Astrocyte (in vitro differentiated cells and primary cell): ENCODE results near the gene PRIMA1. TPM values are rescaled to one million over a fixed set of nuclear protein-coding genes. Genes with fewer than 3 reads are reported as not detected.

Source experiments
- DNase-seq: peaks from one replicate; pipeline ENCODE4 v3.0.0-alpha.2; 2010; ENCODE audit warnings: low read depth
- FAIRE-seq: peaks from 2 replicates; lab custom pipeline; 2011; peaks lifted over from hg19 to GRCh38; lab: Jason Lieb, UNC
- H2AFZ ChIP-seq: 2 replicates; pipeline ENCODE4 v1.6.0; 2012; ENCODE audit warnings: low read depth, low read length, inconsistent platforms
- H3K27ac ChIP-seq: 2 replicates; pipeline ENCODE4 v1.5.1; 2011; ENCODE audit warnings: low read depth, low read length, inconsistent platforms
- H3K27me3 ChIP-seq: 2 replicates; pipeline ENCODE4 v1.6.0; 2011; ENCODE audit warnings: low read length, inconsistent platforms; ENCODE audit not compliant: insufficient read depth
- H3K36me3 ChIP-seq: 2 replicates; pipeline ENCODE4 v1.5.1; 2011; ENCODE audit warnings: low read length, inconsistent platforms; ENCODE audit not compliant: insufficient read depth
- H3K4me1 ChIP-seq: 2 replicates; pipeline ENCODE4 v1.5.1; 2011; ENCODE audit warnings: low read length, inconsistent platforms; ENCODE audit not compliant: insufficient read depth
- H3K4me2 ChIP-seq: 2 replicates; pipeline ENCODE4 v1.6.0; 2012; ENCODE audit warnings: low read length, inconsistent platforms
- H3K4me3 ChIP-seq: 2 replicates; pipeline ENCODE4 v1.5.1; 2011; ENCODE audit warnings: low read depth, mild to moderate bottlenecking, low read length, inconsistent platforms; ENCODE audit not compliant: insufficient read depth
- H3K79me2 ChIP-seq: 2 replicates; pipeline ENCODE4 v1.6.0; 2012; ENCODE audit warnings: mild to moderate bottlenecking, low read length, inconsistent platforms; ENCODE audit not compliant: insufficient read depth
- H3K9ac ChIP-seq: 2 replicates; pipeline ENCODE4 v1.6.0; 2012; ENCODE audit warnings: mild to moderate bottlenecking, low read length, inconsistent platforms
- H3K9me3 ChIP-seq: 2 replicates; pipeline ENCODE4 v1.5.1; 2012; ENCODE audit warnings: low read depth, mild to moderate bottlenecking, low read length, inconsistent platforms; ENCODE audit not compliant: insufficient read depth
- H4K20me1 ChIP-seq: 2 replicates; pipeline ENCODE4 v1.6.0; 2012; ENCODE audit warnings: low read length, inconsistent platforms; ENCODE audit not compliant: insufficient read depth
- H3K27ac Mint-ChIP-seq: one replicate; pipeline ENCODE4 v1.8.0; 2021; ENCODE audit warnings: mild to moderate bottlenecking, mixed read lengths; ENCODE audit not compliant: unreplicated experiment
- H3K27me3 Mint-ChIP-seq: one replicate; pipeline ENCODE4 v1.8.0; 2021; ENCODE audit warnings: low read depth, mixed read lengths; ENCODE audit not compliant: unreplicated experiment
- H3K36me3 Mint-ChIP-seq: one replicate; pipeline ENCODE4 v1.8.0; 2021; ENCODE audit warnings: low read depth, mixed read lengths; ENCODE audit not compliant: unreplicated experiment
- H3K4me1 Mint-ChIP-seq: one replicate; pipeline ENCODE4 v1.8.0; 2021; ENCODE audit warnings: low read depth, mixed read lengths; ENCODE audit not compliant: unreplicated experiment
- H3K4me3 Mint-ChIP-seq: one replicate; pipeline ENCODE4 v1.8.0; 2021; ENCODE audit warnings: mild to moderate bottlenecking, moderate library complexity, mixed read lengths; ENCODE audit not compliant: unreplicated experiment
- H3K9me3 Mint-ChIP-seq: one replicate; pipeline ENCODE4 v1.8.0; 2021; ENCODE audit warnings: mild to moderate bottlenecking, mixed read lengths; ENCODE audit not compliant: unreplicated experiment
- CTCF ChIP-seq: IDR thresholded peaks from 2 replicates; pipeline ENCODE4 v1.5.1; 2011; ENCODE audit warnings: low read depth, mild to moderate bottlenecking, inconsistent platforms, low read length, moderate library complexity; ENCODE audit not compliant: insufficient read depth
- EZH2 ChIP-seq: IDR thresholded peaks from 2 replicates; pipeline ENCODE4 v1.6.1; 2012; ENCODE audit warnings: mild to moderate bottlenecking, low read length, inconsistent platforms; ENCODE audit not compliant: insufficient read depth
- total RNA-seq: library from RNA; stranded (reverse); gene quantifications from 2 replicates; pipeline ENCODE4 v1.2.1, GENCODE V29; 2021

The PRIMA1 gene
- total RNA-seq, 1 donor from 2014 or later = not detected

DNA sequence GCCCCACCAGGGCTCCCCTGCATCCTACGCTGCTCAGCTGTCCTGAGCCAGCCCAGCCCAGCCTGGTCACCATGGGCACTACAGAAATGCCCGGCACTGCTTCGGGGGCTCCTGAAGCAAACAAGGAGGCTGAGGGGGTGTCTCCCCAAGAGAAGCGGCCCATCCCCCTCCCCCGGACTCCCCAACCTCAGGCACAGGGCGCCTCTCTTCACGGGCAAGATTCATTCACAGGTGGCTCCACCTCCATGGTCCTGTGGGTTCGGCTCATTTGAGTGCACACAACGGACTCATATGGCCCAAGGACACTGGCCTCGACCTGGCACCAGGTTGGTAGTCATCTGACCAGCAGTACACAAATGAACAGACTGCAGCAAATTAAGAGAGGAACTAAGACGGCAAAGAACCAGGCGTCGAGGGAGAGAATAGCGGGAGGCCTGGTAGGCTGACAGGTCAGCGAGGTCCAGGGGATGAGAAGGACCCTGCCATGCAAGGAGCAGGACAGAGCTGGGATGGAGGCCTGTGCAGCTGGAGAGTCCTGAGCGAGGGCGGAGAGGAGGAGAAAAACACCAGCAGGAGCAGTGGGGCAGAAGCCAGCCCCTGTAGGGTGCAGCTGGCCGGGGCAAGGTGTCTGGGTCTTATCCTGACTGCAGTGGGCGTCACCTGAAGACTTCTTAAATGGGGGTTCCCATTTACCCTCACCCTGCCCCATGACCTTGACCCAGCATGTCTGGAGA lies 60.2 kb downstream of the PRIMA1 start:
- no peak for DNase-seq
- Histone ChIP-seq H3K27me3 (peaks cover 2% of the 10 kb centered on the region), H3K4me2 (no peak overlapping the region), H3K36me3 (no peaks in the 10 kb centered on the region), H3K9ac (no peak overlapping the region), H3K9me3 (no peaks in the 10 kb centered on the region), H4K20me1 (no peaks in the 10 kb centered on the region), H3K27ac (no peak overlapping the region), H2AFZ (no peak overlapping the region), H3K4me1 (no peaks in the 10 kb centered on the region), H3K4me3 (no peak overlapping the region), H3K79me2 (no peaks in the 10 kb centered on the region)
- Mint-ChIP-seq H3K27me3 (peaks cover 20% of the 10 kb centered on the region), H3K9me3 (peaks cover 3% of the 10 kb centered on the region), H3K36me3 (no peaks in the 10 kb centered on the region), H3K27ac (no peak overlapping the region), H3K4me1 (peaks cover 2% of the 10 kb centered on the region), H3K4me3 (no peak overlapping the region)
- no peak for FAIRE-seq
- TF ChIP-seq CTCF (no peak), EZH2 (no peak)

GRCh38 chr14:93727039-93727740 lies 61.1 kb downstream of the PRIMA1 start:
- DNase-seq (no peak), FAIRE-seq (no peak)
- Histone ChIP-seq H3K27me3 (peaks cover 2% of the 10 kb centered on the region), H3K36me3 (no peaks in the 10 kb centered on the region), H3K4me2 (no peak overlapping the region), H4K20me1 (no peaks in the 10 kb centered on the region), H3K4me1 (no peaks in the 10 kb centered on the region), H3K9me3 (no peaks in the 10 kb centered on the region), H2AFZ (no peak overlapping the region), H3K9ac (no peak overlapping the region), H3K79me2 (no peaks in the 10 kb centered on the region), H3K4me3 (no peak overlapping the region), H3K27ac (no peak overlapping the region)
- Mint-ChIP-seq H3K27ac (no peak overlapping the region), H3K9me3 (peaks cover 3% of the 10 kb centered on the region), H3K4me1 (peaks cover 3% of the 10 kb centered on the region), H3K27me3 (peaks cover 20% of the 10 kb centered on the region), H3K4me3 (peak overlapping the region; percentile 21), H3K36me3 (no peaks in the 10 kb centered on the region)
- no peak for TF ChIP-seq EZH2
- TF ChIP-seq CTCF = no peak

- H3K4me3 ChIP-seq = no peak overlapping the region
- H3K27me3 ChIP-seq = no peaks in the 10 kb centered on the region
- FAIRE-seq = no peak
- peaks cover 5% of the 10 kb centered on the region for H3K9me3 Mint-ChIP-seq
- H3K27ac Mint-ChIP-seq = no peak overlapping the region
- H3K4me3 Mint-ChIP-seq = no peak overlapping the region
- H3K36me3 ChIP-seq = no peaks in the 10 kb centered on the region
- H4K20me1 ChIP-seq = no peaks in the 10 kb centered on the region
- no peak for DNase-seq
- peaks cover 20% of the 10 kb centered on the region for H3K27me3 Mint-ChIP-seq
- H3K27ac ChIP-seq = no peak overlapping the region
- H3K9ac ChIP-seq = no peak overlapping the region
- no peak overlapping the region for H3K4me2 ChIP-seq
- TF ChIP-seq EZH2 (no peak), CTCF (no peak)
- no peaks in the 10 kb centered on the region for H3K36me3 Mint-ChIP-seq
- H3K4me1 Mint-ChIP-seq = peaks cover 3% of the 10 kb centered on the region
- no peak overlapping the region for H2AFZ ChIP-seq
- no peaks in the 10 kb centered on the region for H3K4me1 ChIP-seq
- no peaks in the 10 kb centered on the region for H3K79me2 ChIP-seq
- H3K9me3 ChIP-seq = no peaks in the 10 kb centered on the region
Measured at GRCh38 chr14:93725993-93726392, 62.3 kb downstream of the PRIMA1 start.
